ENCODE results near the gene PTGFRN. TPM values are rescaled to one million over a fixed set of nuclear protein-coding genes. Genes with fewer than 3 reads are reported as not detected.

The PTGFRN gene
- total RNA-seq, 2 experiments from 2014 or later, result 11.6 to 11.8 TPM

DNA sequence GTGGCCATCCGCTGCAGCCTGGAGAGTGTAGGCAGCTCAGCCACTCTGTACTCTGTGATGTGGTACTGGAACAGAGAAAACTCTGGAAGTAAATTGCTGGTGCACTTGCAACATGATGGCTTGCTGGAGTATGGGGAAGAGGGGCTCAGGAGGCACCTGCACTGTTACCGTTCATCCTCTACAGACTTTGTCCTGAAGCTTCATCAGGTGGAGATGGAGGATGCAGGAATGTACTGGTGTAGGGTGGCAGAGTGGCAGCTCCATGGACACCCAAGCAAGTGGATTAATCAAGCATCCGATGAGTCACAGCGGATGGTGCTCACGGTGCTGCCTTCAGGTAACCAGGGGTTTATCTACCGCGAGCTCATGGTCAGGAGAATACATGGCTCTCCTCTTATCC is 115.9 kb downstream of the PTGFRN start:
- intact Hi-C loops (cut with DNase I, micrococcal nuclease), result no loop called here
- no peak for DNase-seq
- Mint-ChIP-seq H3K9me3 (ENCODE audit: low read depth) (no peaks in the 10 kb centered on the region), H3K36me3 (ENCODE audit: low read depth) (no peaks in the 10 kb centered on the region), H3K27ac (no peak overlapping the region), H3K27me3 (no peaks in the 10 kb centered on the region), H3K4me1 (peaks cover 6% of the 10 kb centered on the region), H3K4me3 (no peak overlapping the region)
- CTCF ChIA-PET, result no interaction called here
- POLR2A ChIA-PET, result no interaction called here
- ATAC-seq, result no peak

- H3K27ac Mint-ChIP-seq, result no peak overlapping the region
- H3K4me3 Mint-ChIP-seq, result no peak overlapping the region
- ATAC-seq (no peak), DNase-seq (no peak)
- no peaks in the 10 kb centered on the region for H3K9me3 Mint-ChIP-seq (ENCODE audit: low read depth)
- CTCF ChIA-PET, result interaction anchor here (0.6 to 0.8 kb wide), 2 partner anchors 12 to 302 kb away, joined by 3 to 7 read pairs; no protein-coding TSS in a partner anchor
- no peaks in the 10 kb centered on the region for H3K27me3 Mint-ChIP-seq
- POLR2A ChIA-PET, result no interaction called here
- H3K36me3 Mint-ChIP-seq (ENCODE audit: low read depth), result no peaks in the 10 kb centered on the region
- intact Hi-C loops (cut with DNase I, micrococcal nuclease), result no loop called here
- peaks cover 11% of the 10 kb centered on the region for H3K4me1 Mint-ChIP-seq
Measured at GRCh38 chr1:117026361-117026760, 116.6 kb downstream of the PTGFRN start.

- H3K4me3 Mint-ChIP-seq, result no peak overlapping the region
- no peak for ATAC-seq
- CTCF ChIA-PET, result no interaction called here
- H3K36me3 Mint-ChIP-seq (ENCODE audit: low read depth), result no peaks in the 10 kb centered on the region
- H3K27ac Mint-ChIP-seq, result no peak overlapping the region
- H3K9me3 Mint-ChIP-seq (ENCODE audit: low read depth), result no peaks in the 10 kb centered on the region
- POLR2A ChIA-PET, result no interaction called here
- no peaks in the 10 kb centered on the region for H3K27me3 Mint-ChIP-seq
- H3K4me1 Mint-ChIP-seq, result peaks cover 17% of the 10 kb centered on the region
- intact Hi-C loops (cut with DNase I, micrococcal nuclease), result no loop called here
- DNase-seq, result no peak
Measured at GRCh38 chr1:117029685-117030084, 120.0 kb downstream of the PTGFRN start.

DNA sequence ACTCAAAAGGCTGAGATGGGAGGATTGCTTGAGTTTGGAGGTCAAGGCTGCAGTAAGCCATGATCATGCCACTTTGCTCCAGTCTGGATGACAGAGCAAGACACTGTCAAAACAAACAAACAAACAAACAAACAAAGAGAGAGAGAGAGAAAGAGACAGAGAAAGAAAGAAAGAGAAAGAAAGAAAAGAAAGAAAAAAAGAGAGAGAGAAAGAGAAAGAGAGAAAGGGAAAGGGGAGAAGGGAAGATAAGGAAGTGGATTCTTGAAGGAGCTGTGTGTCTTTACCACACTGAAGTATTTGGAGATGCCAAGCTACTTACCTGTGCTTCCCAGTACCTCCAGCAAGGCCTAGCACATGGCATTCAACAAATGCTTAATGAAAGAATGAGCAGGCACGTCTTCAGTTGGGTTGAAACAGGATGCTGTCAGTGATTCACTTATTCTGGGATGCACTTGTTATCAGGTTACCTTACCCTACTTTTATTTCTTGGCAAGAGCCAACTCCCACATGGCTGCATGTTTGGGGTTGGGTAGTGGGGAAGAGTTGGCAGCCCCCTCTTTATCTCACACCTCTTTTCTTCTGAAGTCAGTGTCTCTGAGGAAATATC is 120.7 kb downstream of the PTGFRN start:
- intact Hi-C loops (cut with DNase I, micrococcal nuclease), result no loop called here
- H3K27me3 Mint-ChIP-seq, result no peaks in the 10 kb centered on the region
- H3K4me1 Mint-ChIP-seq, result peaks cover 17% of the 10 kb centered on the region
- ChIA-PET POLR2A (no interaction called here), CTCF (no interaction called here)
- ATAC-seq (peak; percentile 51), DNase-seq (no peak)
- no peak overlapping the region for H3K4me3 Mint-ChIP-seq
- H3K27ac Mint-ChIP-seq, result peak overlapping the region; percentile 15
- no peaks in the 10 kb centered on the region for H3K9me3 Mint-ChIP-seq (ENCODE audit: low read depth)
- no peaks in the 10 kb centered on the region for H3K36me3 Mint-ChIP-seq (ENCODE audit: low read depth)

GRCh38 chr1:117032266-117032665 is 122.5 kb downstream of the PTGFRN start:
- Mint-ChIP-seq H3K4me3 (no peak overlapping the region), H3K4me1 (peaks cover 17% of the 10 kb centered on the region), H3K9me3 (ENCODE audit: low read depth) (no peaks in the 10 kb centered on the region), H3K27ac (no peak overlapping the region), H3K27me3 (no peaks in the 10 kb centered on the region), H3K36me3 (ENCODE audit: low read depth) (no peaks in the 10 kb centered on the region)
- ATAC-seq (no peak), DNase-seq (no peak)
- ChIA-PET CTCF (interaction anchor here (0.5 to 1.3 kb wide), 3 partner anchors 44 to 113 kb away, joined by 3 read pairs; no protein-coding TSS in a partner anchor), POLR2A (no interaction called here)
- intact Hi-C loops (cut with DNase I, micrococcal nuclease), result no loop called here

DNA sequence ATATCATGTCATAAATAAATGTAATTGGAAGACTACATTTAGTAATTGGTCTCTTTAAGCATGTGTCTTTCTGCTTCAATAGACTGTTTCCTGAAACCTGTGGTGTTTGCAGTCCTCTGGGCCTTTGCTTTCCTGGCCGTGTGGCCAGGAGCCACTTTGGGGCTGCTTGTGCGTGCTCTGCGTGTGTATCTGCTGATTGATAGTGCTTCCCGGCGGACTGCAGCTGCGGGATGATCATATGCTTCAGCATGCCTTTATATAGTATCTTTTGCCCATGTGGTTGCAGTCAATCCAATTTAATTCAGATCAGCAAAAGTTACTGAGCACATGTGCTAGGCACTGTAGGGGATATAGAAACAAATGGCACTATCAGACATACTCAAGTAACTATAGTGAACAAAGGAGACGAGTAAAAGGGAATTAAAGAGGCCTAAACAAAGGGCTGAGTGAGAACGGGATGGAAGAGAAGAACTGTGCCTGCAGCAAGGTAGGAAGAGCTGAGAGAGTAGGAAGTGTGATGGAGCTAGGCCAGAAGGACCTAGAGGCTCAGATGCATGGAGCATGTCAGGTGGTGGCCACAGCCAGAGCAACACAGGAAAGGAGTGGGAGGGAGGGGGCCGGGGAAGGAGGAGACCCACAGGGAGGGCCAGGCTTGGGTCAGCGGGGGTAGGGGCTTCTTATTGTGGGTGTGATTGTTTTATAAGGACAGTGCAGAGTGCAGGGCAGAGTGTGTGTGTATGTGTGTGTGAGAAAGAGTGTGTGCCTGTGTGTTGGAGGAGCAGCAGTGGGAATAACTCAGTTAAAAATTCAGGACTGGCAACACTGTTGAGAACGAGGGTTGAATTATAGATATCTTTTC is 123.2 kb downstream of the PTGFRN start:
- intact Hi-C loops (cut with DNase I, micrococcal nuclease), result no loop called here
- H3K9me3 Mint-ChIP-seq (ENCODE audit: low read depth), result no peaks in the 10 kb centered on the region
- H3K27me3 Mint-ChIP-seq, result no peaks in the 10 kb centered on the region
- CTCF ChIA-PET, result interaction anchor here (1.3 kb wide), 1 partner anchor 87 kb away, joined by 3 read pairs; no protein-coding TSS in a partner anchor
- no peaks in the 10 kb centered on the region for H3K36me3 Mint-ChIP-seq (ENCODE audit: low read depth)
- no peak overlapping the region for H3K27ac Mint-ChIP-seq
- peaks cover 17% of the 10 kb centered on the region for H3K4me1 Mint-ChIP-seq
- H3K4me3 Mint-ChIP-seq, result no peak overlapping the region
- no peak for DNase-seq
- POLR2A ChIA-PET, result no interaction called here
- no peak for ATAC-seq

GRCh38 chr1:117033772-117034171 is 124.1 kb downstream of the PTGFRN start:
- ATAC-seq, result no peak
- no peak for DNase-seq
- POLR2A ChIA-PET, result no interaction called here
- no peaks in the 10 kb centered on the region for H3K36me3 Mint-ChIP-seq (ENCODE audit: low read depth)
- H3K4me1 Mint-ChIP-seq, result peaks cover 17% of the 10 kb centered on the region
- no peaks in the 10 kb centered on the region for H3K27me3 Mint-ChIP-seq
- H3K9me3 Mint-ChIP-seq (ENCODE audit: low read depth), result no peaks in the 10 kb centered on the region
- intact Hi-C loops (cut with DNase I, micrococcal nuclease), result no loop called here
- CTCF ChIA-PET, result interaction anchor here (0.6 kb wide), 1 partner anchor 23 kb away, joined by 4 read pairs; no protein-coding TSS in a partner anchor
- no peak overlapping the region for H3K4me3 Mint-ChIP-seq
- no peak overlapping the region for H3K27ac Mint-ChIP-seq

GRCh38 chr1:117034791-117035290 is 125.1 kb downstream of the PTGFRN start:
- H3K4me1 Mint-ChIP-seq, result peaks cover 17% of the 10 kb centered on the region
- ChIA-PET POLR2A (no interaction called here), CTCF (no interaction called here)
- intact Hi-C loops (cut with DNase I, micrococcal nuclease), result no loop called here
- H3K36me3 Mint-ChIP-seq (ENCODE audit: low read depth), result no peaks in the 10 kb centered on the region
- H3K27me3 Mint-ChIP-seq, result no peaks in the 10 kb centered on the region
- ATAC-seq, result no peak
- no peak overlapping the region for H3K27ac Mint-ChIP-seq
- no peak for DNase-seq
- H3K9me3 Mint-ChIP-seq (ENCODE audit: low read depth), result no peaks in the 10 kb centered on the region
- H3K4me3 Mint-ChIP-seq, result no peak overlapping the region

DNA sequence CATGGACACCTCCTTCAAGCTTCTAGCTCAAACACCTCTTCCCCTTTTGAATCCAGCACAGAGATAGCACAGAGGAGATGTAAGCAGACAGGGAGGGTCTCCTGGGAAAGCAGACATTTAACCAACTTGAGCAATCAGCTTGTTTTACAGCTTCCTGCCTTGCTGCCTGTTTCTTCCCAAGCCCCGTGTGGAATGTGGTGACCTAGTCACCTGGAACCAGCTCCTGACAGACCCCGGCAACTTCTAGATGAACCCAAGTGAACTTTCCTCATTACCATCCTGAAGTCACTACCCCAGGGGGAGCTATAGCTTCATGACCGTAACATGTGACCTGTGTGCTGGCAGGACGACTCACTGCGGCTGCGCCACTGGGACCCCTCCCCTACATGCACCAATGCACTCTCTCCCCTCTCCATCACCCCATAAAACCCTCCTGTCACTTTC is 126.3 kb downstream of the PTGFRN start:
- no peaks in the 10 kb centered on the region for H3K9me3 Mint-ChIP-seq (ENCODE audit: low read depth)
- intact Hi-C loops (cut with DNase I, micrococcal nuclease), result no loop called here
- ChIA-PET CTCF (no interaction called here), POLR2A (no interaction called here)
- no peaks in the 10 kb centered on the region for H3K27me3 Mint-ChIP-seq
- peaks cover 6% of the 10 kb centered on the region for H3K4me1 Mint-ChIP-seq
- no peak for ATAC-seq
- no peaks in the 10 kb centered on the region for H3K36me3 Mint-ChIP-seq (ENCODE audit: low read depth)
- no peak overlapping the region for H3K27ac Mint-ChIP-seq
- no peak overlapping the region for H3K4me3 Mint-ChIP-seq
- DNase-seq, result no peak

DNA sequence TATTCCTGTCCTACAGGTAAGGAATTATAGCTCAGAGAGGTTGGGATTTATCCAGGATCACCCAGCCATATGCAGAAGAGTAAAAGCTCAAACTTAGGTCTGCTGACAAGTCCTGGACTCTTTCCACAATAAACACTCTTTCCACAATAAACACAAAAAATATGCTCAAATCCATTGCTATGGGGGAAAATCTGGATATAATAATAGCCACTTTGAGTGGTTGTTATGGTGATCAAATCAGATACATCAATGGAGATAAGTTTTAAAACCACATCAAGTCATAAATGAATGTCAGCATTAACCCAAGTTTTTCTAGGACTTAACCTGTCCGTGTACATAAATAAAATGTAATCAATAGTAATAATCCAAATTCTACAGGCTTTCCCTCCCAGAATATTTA is 128.1 kb downstream of the PTGFRN start:
- Mint-ChIP-seq H3K4me3 (no peak overlapping the region), H3K27ac (no peak overlapping the region), H3K36me3 (ENCODE audit: low read depth) (no peaks in the 10 kb centered on the region), H3K9me3 (ENCODE audit: low read depth) (no peaks in the 10 kb centered on the region), H3K4me1 (peaks cover 5% of the 10 kb centered on the region), H3K27me3 (no peaks in the 10 kb centered on the region)
- DNase-seq (no peak), ATAC-seq (no peak)
- ChIA-PET POLR2A (no interaction called here), CTCF (interaction anchor here (0.5 to 1.4 kb wide), 3 partner anchors 11 to 442 kb away, joined by 3 read pairs; no protein-coding TSS in a partner anchor)
- intact Hi-C loops (cut with DNase I, micrococcal nuclease), result no loop called here

DNA sequence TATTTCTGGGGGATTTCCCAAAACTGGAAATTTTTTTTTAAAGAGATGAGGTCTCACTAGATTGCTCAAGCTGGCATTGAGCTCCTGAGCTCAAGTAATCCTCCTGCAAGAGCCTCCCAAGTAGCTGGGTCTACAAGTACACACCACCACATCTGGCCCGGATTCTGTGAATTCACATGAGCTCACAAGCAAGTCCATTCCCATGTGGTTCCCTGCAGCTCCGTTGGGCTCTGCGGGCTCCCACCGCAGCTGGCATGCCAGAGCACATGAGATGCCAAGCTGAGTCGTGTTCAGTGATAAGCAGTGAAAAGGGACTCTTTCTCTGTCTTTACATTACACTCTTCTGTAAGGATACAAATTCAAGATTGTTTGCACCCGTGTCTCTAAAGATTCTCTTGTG is 128.5 kb downstream of the PTGFRN start:
- H3K27ac Mint-ChIP-seq, result no peak overlapping the region
- no peaks in the 10 kb centered on the region for H3K27me3 Mint-ChIP-seq
- ChIA-PET CTCF (interaction anchor here (0.5 to 1.4 kb wide), 3 partner anchors 11 to 442 kb away, joined by 3 read pairs; no protein-coding TSS in a partner anchor), POLR2A (no interaction called here)
- DNase-seq (no peak), ATAC-seq (no peak)
- H3K4me3 Mint-ChIP-seq, result no peak overlapping the region
- peaks cover 1% of the 10 kb centered on the region for H3K4me1 Mint-ChIP-seq
- intact Hi-C loops (cut with DNase I, micrococcal nuclease), result no loop called here
- no peaks in the 10 kb centered on the region for H3K9me3 Mint-ChIP-seq (ENCODE audit: low read depth)
- no peaks in the 10 kb centered on the region for H3K36me3 Mint-ChIP-seq (ENCODE audit: low read depth)
